Activated CD8-positive, alpha-beta memory T cell treated with anti-CD3 and anti-CD28 coated beads, Interleukin-2, amount 50 U/mL, for 24 hours (primary cell): Measurements from ENCODE around the gene GJB2.

ENCODE experiments used
- DNase-seq: peaks from one replicate; pipeline ENCODE4 v3.0.0-alpha.2; 2020; ENCODE audit errors: extremely low read depth

GJB2 gene

DNA sequence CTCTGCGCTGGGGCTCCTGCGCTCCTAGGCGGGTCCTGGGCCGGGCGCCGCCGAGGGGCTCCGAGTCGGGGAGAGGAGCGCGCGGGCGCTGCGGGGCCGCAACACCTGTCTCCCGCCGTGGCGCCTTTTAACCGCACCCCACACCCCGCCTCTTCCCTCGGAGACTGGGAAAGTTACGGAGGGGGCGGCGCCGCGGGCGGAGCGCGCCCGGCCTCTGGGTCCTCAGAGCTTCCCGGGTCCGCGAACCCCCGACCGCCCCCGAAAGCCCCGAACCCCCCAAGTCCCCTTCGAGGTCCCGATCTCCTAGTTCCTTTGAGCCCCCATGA lies at the start of gene GJB2:
GJB2 (minus strand) TSS at position 103 of the 326 bp plus-strand sequence. CDS start 3,357 bp downstream, outside the sequence.
- DNase-seq, result no peak

DNA sequence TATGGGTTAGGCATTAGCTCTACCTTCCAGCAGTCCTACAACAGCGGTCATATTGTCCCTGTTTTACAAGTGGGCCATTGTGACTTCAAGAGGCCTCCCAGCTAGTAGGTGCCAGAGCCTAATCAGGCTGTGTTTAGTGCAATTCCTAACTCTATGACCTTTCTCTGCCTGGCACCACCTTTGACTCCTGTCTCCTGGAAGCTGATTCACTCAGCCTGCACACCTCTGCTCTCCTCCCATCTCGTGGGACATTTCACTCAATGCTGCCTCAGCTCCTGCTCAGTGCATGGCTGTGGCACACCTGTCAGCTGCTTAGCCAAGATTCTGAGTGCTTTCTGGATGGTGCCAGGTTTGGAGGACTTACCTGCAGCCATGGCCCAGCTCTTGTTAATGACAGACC lies 48.9 kb upstream of the GJB2 start:
- DNase-seq, result no peak

- DNase-seq, result no peak
Observed at GRCh38 chr13:20239748-20240147, 47.0 kb upstream of the GJB2 start.

- DNase-seq, result no peak
Observed at GRCh38 chr13:20232556-20233277, 40.0 kb upstream of the GJB2 start.

DNA sequence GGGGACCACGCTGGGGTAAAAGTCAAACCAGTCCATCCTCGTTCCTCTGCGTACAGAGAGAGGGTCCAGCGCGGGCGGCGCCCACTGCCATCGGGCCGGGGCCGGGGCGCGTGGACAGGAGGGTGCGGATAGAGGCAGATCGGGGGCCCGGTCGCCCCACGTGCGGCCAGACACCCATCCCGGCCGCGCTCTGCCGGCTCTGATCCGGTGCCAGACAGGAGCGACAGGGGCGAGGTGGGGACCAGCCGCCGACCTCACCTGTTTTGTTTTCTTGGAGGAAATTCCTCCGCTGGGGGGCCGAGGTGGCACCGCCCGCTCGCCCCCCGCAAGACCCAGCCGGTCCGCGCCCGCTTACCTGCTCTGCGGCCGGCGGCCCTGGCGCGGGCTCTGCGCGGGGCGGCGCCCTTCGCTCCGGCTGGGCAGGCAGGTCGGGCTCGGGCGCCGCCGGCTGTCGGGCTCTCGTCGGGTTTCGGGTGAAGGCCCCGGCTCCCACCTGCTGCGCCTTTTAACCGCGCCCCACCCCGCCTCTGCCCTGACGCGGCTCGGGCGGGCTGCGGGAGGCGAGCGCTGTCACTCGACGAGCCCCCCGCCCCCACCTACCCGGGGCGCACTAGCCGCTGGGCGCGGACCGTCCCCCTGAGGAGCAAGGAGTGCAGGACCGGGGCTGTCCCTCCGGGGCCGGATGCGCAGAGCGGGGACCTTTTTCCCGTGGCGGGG lies 39.3 kb upstream of the GJB2 start, which contains the start of gene GJB6:
GJB6 (minus strand) TSS at position 481 of the 717 bp plus-strand sequence. CDS start 8,839 bp downstream, outside the sequence.
- DNase-seq, result no peak

DNA sequence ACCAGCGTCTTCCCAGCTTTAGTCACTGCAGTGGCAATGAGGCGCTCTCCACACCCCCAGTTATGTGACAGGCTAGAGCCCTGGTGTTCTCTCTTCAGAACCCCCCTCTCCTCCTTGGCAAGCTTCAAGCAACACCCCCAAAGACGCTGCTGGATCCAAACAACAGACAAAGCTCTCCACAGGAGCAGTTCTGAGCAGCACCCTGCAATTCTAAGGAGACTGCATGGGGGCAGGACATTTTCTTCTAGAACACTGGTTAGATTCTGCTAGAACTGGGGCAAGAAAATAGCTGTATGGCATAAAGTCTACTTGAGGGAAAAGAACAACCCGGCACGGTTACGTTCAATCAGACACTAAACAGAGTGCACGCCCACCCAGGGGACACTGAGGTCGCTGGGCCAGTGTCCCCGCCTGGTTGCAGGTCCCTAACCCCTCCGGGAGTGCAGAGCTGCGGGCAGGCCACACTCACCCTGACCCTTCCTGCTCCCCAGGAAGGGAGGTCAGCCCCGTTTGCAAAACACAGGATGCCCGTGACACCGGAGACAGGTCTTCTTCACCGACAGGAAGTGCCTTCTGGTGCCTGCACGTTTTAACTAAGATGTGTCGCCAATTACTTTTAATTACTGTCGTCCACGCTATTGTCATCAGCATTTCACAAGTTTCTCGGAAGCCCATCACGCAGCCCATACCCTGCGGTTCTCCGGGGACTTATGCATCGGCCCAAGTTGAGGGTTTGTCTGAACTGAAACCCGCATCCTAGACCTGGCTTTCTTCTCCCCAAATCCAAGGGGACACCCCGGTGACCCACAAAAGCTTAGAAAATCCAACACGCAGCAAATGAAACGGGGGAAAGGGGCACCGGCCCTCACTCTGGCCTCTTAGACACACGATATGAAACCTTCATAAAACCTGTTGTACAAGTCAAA lies 38.4 kb upstream of the GJB2 start:
- no peak for DNase-seq

GRCh38 chr13:20227730-20228129 lies 35.0 kb upstream of the GJB2 start:
- DNase-seq, result no peak

DNA sequence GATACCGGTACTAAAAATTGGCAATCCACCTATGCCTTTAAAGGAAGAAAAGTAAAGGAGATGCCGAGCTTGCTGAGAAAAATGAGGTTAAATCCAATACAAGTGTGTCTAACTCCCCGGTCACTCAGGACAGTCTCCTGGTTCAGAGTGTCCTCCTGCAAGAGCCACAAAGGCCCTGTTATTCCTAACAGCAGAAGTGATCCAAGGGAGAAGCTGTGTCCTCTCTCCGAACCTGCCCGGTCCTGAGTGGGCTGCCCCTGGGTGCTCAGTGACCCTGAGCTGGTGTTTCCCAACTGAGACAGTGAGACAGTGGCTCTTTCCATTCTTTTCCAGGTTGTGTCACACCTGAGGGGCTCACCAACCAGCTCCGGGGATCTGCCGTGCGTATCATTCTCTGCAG lies 34.5 kb upstream of the GJB2 start:
- DNase-seq, result no peak

DNA sequence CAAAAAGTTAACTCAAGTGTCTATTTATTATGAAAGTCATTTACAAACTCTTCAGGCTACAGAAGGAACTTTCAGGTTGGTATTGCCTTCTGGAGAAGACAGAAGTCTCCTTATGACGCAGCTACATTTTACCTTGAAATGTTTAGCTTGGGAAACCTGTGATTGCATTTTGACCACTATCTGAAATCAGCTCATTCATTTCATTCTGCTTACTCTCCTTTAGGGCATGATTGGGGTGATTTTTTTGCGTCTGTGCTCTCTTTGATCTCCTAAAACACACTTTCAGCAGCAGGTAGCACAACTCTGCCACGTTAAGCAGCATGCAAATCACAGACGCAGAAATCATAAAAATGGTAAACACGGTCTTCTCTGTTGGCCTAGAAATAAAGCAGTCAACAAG lies 29.8 kb upstream of the GJB2 start:
- no peak for DNase-seq

DNA sequence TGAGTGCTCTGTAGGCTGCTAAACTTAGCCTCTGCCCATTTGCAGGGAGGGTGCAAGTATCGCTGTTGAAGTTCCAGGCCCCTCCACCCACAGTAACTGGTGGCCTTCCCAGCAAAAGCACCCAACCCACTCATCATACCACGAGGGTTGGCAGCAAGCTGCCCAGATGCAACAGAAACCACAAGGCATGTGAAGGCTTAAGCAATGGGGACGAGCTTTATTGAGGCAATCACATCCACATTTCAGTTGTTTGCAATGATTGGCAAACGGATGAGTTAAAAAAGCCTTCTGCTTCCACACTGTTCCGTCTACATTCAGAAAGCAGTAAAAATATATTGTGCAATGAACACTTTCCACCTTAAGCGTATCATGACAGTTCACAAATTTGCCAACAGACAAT lies 29.0 kb upstream of the GJB2 start:
- DNase-seq, result no peak

GRCh38 chr13:20219577-20219976 lies 26.8 kb upstream of the GJB2 start:
- no peak for DNase-seq

DNA sequence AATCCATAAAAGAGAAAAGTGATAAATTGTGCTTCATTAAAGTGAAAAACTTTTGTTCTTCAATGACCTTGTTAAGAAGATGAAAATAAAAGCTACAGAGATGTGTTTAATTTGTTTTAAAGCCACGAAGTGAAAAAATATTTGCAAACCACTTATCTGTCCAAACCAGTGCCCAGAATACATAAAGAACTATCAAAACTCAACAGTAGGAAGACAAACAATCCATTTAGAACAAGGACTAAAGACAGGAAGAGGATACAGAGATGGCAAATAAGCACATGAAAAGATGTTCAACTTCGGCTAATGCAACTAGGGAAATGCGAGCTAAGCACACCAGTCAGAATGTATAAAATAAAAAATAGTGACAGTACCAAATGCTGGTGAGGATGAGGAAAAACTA lies 24.4 kb upstream of the GJB2 start:
- no peak for DNase-seq

DNA sequence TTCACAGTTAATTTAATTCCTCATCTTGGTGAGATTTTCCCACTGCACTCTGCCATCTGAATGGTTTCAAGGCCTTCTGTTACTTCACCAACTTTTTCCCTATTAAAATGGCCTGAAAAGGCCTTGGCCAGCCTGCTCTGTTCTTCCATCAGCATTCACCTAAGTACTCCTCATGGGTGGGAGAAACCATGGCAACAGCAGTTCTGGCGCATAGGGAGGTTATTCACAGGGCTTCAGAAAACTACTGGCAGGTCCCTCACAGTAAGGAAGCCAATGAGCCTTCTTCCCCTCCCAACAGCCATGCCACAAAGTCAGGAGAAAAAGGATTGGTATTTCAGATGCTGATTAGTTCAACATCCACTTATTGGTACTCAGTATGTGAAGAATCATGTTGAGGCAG lies 17.2 kb upstream of the GJB2 start:
- DNase-seq, result no peak

DNA sequence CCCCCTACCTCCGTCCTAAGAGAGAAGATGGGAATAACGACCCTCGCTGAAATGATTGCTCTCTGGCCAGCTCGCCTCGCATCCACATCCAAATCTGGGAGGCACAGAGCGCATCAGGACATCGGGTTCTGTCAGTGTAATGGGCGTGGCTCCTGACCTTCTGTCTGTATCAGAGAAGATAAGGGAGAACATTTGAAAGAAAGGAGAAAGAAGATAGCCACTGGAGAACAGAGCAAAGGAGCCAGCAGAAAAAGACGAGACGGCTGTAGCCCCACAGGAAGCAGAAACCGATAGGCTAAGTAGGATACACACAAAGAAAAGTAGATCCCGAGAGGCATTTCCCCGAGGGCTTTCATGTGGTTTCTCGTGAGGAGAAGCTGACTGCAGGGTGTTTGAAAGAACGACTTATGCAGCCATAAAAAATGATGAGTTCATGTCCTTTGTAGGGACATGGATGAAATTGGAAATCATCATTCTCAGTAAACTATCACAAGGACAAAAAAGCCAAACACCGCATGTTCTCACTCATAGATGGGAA lies 14.0 kb upstream of the GJB2 start:
- no peak for DNase-seq

DNA sequence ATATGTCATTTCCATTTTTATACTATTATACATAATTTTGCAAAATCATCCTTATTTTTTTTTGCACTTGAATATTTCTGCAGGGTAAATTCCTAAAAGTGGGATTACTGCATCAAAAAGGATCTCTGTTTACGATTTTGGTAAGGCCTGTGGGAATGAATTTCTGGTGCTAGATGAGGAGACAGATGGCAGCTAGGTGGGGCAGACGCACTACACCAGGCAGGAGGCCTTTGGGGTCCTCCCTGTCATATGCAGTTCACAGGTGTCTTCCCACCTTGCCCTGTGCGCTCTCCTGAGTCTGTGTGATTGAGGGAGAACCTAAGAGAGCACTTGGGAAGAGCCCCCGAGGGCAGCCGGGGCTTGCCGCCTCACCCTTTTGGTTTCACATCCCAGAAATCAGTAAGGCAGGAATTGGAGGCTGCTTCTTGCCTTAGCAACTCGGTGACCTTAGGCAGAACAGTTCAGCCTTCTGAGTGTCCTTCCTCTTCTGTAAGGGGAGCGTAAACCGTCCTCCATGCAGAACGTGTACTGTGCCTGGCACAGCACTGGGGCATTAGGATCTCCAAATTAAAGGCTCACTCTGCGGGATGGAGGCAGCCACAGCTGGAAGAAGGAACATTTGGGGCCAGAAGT lies 13.4 kb upstream of the GJB2 start:
- DNase-seq, result no peak

DNA sequence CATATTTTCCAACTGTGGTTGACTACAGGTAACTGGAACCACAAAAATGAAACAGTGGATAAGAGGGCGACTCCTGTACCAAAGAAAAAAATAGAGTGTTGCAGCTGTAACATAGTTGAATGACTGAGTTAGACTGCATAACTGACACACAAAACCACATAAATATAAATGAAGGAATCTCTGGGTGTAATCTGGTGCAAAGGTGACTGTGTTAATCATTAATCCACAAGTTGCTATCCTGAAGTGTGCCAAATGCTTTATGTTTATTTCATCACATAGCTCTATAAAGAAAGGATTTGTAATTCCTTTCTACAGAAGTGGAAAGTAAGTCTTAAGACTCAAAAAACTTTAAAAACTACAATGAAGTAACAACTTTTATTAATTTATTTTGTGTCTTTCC lies 6.0 kb upstream of the GJB2 start:
- DNase-seq, result no peak

GRCh38 chr13:20197361-20197834 lies 4.7 kb upstream of the GJB2 start:
- DNase-seq, result no peak

DNA sequence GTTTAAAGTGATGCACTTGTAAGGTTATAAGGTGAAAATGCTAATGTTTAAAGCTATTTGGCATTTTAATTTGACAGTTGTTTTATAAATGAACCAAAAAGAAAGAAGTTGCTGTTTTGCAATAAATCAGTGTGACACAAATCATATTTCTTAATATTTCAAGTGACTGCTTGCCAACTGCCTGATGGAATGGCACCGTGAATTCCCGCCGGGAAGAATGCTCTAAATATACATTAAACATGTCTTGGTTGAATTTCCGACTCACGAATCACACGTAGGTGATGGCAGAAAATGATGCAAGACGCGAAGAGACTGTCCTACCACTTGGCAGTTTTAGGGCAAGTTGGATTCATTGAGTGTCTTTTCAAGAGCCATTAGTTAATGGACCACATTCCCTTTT lies 3.1 kb upstream of the GJB2 start:
- DNase-seq, result no peak

- no peak for DNase-seq
Observed at GRCh38 chr13:20193907-20194631, 1.3 kb upstream of the GJB2 start.

DNA sequence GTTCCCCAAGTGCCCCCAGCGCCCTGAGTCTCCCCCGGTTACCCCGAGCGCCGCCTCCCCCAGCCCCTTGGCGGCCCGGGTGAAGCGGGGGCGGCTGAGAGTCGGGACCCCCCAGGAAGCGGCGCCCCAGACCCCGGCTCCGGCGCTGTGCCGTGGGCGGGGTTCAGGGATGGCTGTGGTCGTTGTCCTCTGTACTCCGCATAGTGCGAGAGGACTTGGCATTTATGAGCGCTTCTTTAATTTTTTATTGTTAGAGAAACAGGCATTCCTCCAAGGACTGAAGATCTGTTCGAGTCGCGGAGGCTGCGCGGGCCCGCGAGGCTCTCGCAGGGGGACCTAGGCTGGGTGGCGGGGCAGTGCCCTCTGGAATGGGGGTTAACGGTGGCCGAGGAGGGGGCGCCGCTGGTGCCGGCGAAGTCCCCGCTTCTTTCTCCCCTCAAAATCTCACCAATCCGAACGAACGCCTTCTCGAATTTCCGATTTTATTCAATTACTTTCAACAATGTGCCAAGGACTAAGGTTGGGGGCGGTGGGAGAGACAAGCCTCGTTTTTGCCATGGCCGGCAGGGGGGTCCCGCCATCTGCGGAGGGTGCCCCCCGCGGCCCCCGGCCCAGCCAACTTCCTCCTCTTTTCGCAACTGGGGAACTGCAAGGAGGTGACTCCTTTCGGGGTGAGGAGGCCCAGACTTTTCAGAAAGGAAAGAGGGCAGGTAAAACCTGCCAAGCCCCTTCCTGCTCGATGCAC lies 596 bp upstream of the GJB2 start:
- DNase-seq, result no peak
